Lung (tissue), 12 donors: ENCODE results near the gene CHST13. TPM values are rescaled to one million over a fixed set of nuclear protein-coding genes. Genes with fewer than 3 reads are reported as not detected.

Experiments
- ATAC-seq: fragments of 200-7000 bp; cut with Tn5 transposase; one replicate; pipeline ENCODE4 v1.9.1; 2020; ENCODE audit warnings: moderate number of reproducible peaks; ENCODE audit not compliant: insufficient read depth, low FRiP score
- DNase-seq, 3 donors: peaks; one replicate each; pipeline ENCODE4 v3.0.0-alpha.2; 2013 to 2017
- H3K27ac ChIP-seq, 2 donors: one replicate each; pipeline ENCODE4 v1.5.1; 2013; ENCODE audit warnings: mild to moderate bottlenecking in 2 of 2, moderate library complexity in 2 of 2, control low read depth in 1 of 2, inconsistent platforms in 1 of 2, low read depth in 1 of 2, low read length in 1 of 2
- H3K27me3 ChIP-seq, 3 donors: one replicate each; pipeline ENCODE4 v1.5.1; 2013; ENCODE audit warnings: low read length in 2 of 3; ENCODE audit not compliant: control insufficient read depth in 3 of 3, insufficient read depth in 3 of 3
- H3K36me3 ChIP-seq, 4 donors: one replicate each; pipeline ENCODE4 v1.5.1; 2013; ENCODE audit warnings: low read length in 4 of 4, mild to moderate bottlenecking in 1 of 4, moderate library complexity in 1 of 4; ENCODE audit not compliant: control insufficient read depth in 4 of 4, insufficient read depth in 4 of 4
- H3K4me1 ChIP-seq, 5 donors: one replicate each; pipeline ENCODE4 v1.5.1; 2013; ENCODE audit warnings: low read length in 5 of 5, mild to moderate bottlenecking in 2 of 5, moderate library complexity in 1 of 5; ENCODE audit not compliant: control insufficient read depth in 5 of 5, insufficient read depth in 5 of 5
- H3K4me3 ChIP-seq: one replicate; pipeline ENCODE4 v1.5.1; 2013; ENCODE audit warnings: mild to moderate bottlenecking, control low read depth, moderate library complexity
- H3K9ac ChIP-seq, 2 donors: one replicate each; pipeline ENCODE4 v1.5.1; 2013; ENCODE audit warnings: low read length in 2 of 2, control low read depth in 1 of 2; ENCODE audit not compliant: insufficient read depth in 1 of 2
- H3K9me3 ChIP-seq, 4 donors: one replicate each; pipeline ENCODE4 v1.5.1; 2013; ENCODE audit warnings: low read length in 3 of 4, mild to moderate bottlenecking in 1 of 4, moderate library complexity in 1 of 4; ENCODE audit not compliant: control insufficient read depth in 4 of 4, insufficient read depth in 3 of 4
- WGBS, 2 donors: extraction: QIAGEN DNeasy Blood & Tissue Kit; methylation state at CpG; one replicate each; pipeline ENCODE4 v1.1.7; 2013; 5-methylcytosine and 5-hydroxymethylcytosine counted together
- polyA plus RNA-seq, 2 donors: library from polyadenylated mRNA; stranded (reverse); fragments of 200-250 nt; gene quantifications; one replicate each; pipeline ENCODE4 v1.2.1, GENCODE V29; 2013
- total RNA-seq, 2 donors: library from RNA; depleted of rRNA in 1 of 2; stranded (reverse); fragments of >200 nt in 1 of 2; gene quantifications; one replicate each; pipeline ENCODE4 v1.2.1, GENCODE V29; 2014 to 2021
- TF ChIP-seq, protein P1 (sequence below): IDR thresholded peaks from 2 replicates; pipeline ENCODE4 v1.5.1; 2012; ENCODE audit warnings: mild to moderate bottlenecking; ENCODE audit errors: control extremely low read depth, extremely low read depth
- donor health status: control.
- donor health status: control.
- donor health status: Bipolar disorder and iron deficiency.
- donor health status: healthy.
- donor health status: DM: yes; HTN: yes; CAD: no.

Gene CHST13
- total and polyA plus RNA-seq, 4 donors, result 0.51 to 3.6 (median 1.7) TPM

DNA sequence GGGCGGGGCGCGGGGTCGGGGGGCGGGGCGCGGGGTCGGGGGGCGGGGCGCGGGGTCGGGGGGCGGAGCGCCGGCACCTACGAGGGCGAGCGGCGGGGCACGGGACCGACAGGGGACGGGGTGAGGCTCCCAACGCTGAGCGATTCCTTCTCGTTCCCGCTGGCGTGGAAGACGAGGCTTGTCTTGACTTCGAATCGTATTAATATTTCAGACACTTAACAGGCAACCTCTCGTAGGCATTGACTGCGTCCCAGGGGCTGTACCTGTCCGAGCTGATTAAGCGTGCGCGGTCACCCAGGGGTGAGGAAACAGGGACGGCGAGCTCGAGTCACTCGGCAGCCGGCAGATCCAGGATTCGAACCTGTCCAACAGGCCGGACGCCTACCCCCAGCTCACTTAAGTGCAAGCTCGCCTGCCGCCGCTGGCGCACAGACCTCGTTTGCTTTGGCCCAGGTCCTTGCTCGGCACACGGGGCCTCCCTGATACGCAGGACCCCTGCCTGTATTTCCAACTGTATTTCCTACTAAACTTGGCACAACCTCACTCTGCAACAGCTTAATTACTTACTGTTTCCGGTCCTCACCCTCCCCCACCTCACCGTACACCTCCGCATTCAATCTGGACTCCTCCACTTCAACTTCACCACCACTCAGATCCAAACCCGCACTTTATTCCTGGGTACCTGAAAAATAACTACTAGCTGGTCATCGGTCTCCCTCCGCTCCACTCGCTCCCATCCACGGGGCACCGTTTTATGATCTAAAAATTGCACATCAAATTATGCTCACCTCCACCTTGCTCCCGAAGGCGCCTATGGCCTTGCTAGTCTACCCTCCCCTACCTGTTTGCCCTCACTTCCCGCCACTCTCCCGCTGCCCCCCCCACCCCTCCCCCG, 47.5 kb upstream of the CHST13 start:
- H3K27me3 ChIP-seq, result no peaks in the 10 kb centered on the region
- H3K4me3 ChIP-seq, result peak overlapping the region; percentile 39
- DNase-seq (peak; percentile 68 to 79 (median 69)), ATAC-seq (peak; percentile 28)
- peak overlapping the region in 1 of 2 donors; percentile 92 for H3K9ac ChIP-seq
- no peaks in the 10 kb centered on the region for H3K9me3 ChIP-seq
- peaks cover 18 to 35% (median 21%) of the 10 kb centered on the region in 5 donors for H3K4me1 ChIP-seq
- TF ChIP-seq, protein P1, sequence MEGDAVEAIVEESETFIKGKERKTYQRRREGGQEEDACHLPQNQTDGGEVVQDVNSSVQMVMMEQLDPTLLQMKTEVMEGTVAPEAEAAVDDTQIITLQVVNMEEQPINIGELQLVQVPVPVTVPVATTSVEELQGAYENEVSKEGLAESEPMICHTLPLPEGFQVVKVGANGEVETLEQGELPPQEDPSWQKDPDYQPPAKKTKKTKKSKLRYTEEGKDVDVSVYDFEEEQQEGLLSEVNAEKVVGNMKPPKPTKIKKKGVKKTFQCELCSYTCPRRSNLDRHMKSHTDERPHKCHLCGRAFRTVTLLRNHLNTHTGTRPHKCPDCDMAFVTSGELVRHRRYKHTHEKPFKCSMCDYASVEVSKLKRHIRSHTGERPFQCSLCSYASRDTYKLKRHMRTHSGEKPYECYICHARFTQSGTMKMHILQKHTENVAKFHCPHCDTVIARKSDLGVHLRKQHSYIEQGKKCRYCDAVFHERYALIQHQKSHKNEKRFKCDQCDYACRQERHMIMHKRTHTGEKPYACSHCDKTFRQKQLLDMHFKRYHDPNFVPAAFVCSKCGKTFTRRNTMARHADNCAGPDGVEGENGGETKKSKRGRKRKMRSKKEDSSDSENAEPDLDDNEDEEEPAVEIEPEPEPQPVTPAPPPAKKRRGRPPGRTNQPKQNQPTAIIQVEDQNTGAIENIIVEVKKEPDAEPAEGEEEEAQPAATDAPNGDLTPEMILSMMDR, result no peak
- WGBS, 2 donors, result 11 to 16% methylated on average over 44 to 60 of the region's 66 CpGs
- H3K27ac ChIP-seq, result peak overlapping the region; percentile 71 to 82
- H3K36me3 ChIP-seq, result peaks cover 0 to 8% (median 3%) of the 10 kb centered on the region in 4 donors

DNA sequence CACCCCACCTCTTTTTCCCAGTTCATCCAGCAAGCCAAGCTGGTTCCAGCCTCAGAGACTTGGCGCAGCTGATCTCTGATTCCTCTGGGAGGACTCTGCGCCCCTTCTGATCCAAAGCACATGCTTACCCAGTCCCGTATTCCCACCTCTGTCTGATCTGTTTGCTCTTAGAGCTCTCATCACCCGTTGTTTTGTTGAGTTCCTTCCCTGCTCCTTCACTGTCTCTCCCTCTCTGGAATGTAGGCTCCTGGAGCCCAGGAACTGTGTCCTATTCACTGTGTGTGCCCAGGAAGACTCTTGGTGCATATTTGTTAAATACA, 46.9 kb upstream of the CHST13 start:
- peaks cover 0 to 6% (median 3%) of the 10 kb centered on the region in 4 donors for H3K36me3 ChIP-seq
- TF ChIP-seq, protein P1, result no peak
- ATAC-seq (no peak), DNase-seq (no peak)
- H3K9me3 ChIP-seq, result no peaks in the 10 kb centered on the region
- H3K27ac ChIP-seq, result no peak overlapping the region
- no peaks in the 10 kb centered on the region for H3K27me3 ChIP-seq
- H3K4me1 ChIP-seq, result peaks cover 18 to 35% (median 21%) of the 10 kb centered on the region in 5 donors
- 64 to 84% methylated on average over 4 of the region's 4 CpGs for WGBS, 2 donors
- no peak overlapping the region for H3K9ac ChIP-seq
- H3K4me3 ChIP-seq, result no peak overlapping the region

DNA sequence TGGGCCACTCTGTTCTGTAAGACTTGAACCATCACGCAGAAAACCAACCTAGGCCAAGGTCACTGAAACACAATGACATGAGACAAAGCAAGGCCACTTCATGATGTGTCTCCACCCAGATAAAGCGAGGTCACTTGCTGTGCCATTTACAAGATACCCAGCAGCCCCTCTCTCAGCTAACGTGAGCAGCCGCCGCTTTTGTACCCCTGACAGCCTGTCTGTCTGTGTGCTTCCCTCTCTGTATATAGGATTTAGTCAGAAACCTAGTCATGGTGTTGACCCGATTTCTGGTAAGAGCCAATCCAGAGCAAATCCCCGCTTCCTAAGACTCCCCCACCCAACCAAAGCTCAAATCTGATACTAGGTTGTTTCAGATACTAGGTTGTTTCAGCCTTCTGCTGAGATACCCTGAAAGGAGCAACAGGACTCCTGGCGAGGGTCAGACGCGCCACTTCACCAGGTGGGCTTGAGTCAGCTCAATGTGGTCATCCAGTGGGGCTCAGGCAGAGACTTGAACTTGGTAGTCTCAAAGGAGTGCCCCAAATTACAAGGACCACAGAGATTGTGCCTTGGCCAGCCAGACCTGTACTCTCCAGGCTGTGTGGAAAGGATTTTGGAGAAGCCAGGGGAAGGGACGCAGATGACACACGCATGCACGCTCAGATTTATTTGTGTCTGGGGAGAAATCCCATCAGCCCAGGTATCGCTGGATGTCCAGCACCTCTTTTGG, 45.2 kb upstream of the CHST13 start:
- no peak overlapping the region for H3K27ac ChIP-seq
- ATAC-seq (no peak), DNase-seq (no peak)
- WGBS, 2 donors, result 96% methylated on average over 14 of the region's 14 CpGs
- H3K27me3 ChIP-seq, result no peaks in the 10 kb centered on the region
- H3K9me3 ChIP-seq, result no peaks in the 10 kb centered on the region
- H3K36me3 ChIP-seq, result no peaks in the 10 kb centered on the region
- H3K4me3 ChIP-seq, result no peak overlapping the region
- no peak overlapping the region for H3K9ac ChIP-seq
- TF ChIP-seq, protein P1, result no peak
- H3K4me1 ChIP-seq, result peaks cover 4 to 18% (median 8%) of the 10 kb centered on the region in 5 donors
